Measurements from ENCODE around the gene IL1RN.

IL1RN gene

DNA sequence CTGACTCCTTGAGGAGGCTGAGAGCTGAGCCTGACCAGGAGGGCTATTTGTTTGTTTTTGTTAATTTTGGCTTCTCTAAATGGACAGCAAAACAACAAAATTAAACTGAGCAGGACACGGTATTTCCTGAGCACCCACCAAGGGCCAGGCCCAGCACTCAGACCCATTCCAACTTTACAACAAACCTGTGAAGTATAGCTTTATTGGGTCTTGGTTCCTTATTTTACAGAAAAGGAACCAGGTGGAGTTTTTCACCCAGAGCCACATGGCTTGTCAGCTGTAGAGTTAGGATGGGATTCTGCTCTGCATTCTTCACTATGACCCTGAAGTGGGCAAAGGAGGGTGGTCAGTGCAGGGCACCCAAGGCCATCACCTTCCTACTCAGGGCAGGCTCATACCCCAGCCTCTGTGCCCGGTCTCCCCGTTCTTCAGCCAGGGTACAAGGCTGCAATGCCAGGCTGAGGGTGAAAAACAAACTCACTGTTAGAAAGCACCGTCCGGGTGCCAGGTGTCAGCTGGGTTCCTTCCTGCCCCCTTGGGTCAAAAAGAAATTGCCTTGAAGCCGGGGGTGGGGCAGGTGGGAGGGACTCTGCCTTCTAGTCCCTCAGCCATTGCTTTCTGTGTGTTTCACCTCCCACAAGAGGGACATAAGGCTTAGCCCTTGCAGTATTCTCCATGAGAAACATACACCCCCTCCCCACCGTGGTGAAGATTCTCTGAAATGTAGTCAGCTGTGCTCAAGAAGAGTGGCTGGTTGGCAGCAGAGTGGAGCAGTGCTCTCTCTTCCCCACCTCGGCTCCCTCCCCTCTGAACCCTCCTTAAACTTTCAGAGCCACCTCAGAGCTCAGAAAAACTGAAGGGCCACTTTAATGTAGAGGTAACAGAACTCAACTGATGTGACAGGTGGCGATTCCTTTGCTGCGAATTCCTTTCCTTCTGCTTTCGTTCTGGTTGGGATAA, 48.6 kb downstream of the IL1RN start:
- peak; percentile 41 for DNase-seq

DNA sequence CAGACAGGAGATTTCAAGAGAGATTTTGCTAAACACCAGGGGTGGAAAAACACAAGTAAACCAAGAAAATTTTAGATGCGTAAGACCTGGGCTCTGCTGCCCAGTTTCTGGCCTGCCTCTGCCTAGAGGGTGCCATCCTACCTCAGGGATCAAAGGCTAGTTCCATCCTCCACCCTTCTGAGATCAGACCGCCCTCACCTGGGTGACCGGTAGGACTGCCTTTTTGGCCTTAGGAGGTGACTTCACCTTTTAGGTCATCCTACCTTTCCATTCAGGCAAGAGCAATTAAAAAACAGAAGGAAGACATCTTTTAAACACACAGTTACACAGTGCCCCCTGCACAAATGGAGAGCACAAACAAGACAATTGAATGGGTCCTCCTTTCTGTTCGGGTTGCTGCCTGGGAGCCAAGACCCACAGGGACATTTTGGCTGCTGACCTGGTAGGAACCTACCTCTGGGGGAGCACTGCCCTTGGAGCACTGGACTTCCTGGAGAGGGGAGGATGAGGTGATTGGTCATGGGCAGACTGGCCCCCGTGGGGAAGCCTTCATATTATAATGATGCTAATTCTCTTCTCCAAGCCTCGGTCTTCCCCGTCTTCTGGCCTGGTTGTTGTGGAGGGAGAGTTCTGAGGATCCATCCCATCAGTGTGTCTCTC, 49.4 kb downstream of the IL1RN start:
- no peak for DNase-seq

DNA sequence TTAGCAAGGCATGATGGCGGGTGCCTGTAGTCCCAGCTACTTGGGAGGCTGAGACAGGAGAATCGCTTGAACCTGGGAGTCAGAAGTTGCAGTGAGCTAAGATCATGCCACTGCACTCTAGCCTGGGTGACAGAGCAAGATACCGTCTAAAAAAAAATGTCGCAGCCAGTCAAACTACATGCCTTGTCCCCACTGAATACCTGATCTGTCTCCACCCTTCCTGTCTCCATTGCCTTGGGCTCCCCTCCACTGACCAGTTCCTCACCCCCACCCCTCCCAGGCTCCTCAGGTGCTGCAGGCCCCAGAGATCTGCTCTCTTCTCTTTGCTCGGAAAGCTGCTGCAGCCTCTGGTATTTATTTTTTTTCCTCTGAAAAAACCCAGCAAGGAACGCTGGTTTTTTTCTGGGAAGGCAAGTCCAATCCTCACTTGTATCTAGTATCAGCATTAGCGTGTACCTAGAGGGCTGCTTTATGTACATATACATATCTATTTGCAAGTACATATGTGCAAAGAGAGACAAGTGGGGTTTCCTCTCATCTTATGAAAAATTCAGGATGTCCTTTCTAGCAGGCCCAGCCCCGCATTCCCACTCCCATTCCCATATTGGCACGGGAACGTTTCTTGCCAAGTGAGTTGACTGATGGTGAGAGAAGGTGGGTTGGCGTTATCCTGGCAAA, 50.8 kb downstream of the IL1RN start:
- no peak for DNase-seq

DNA sequence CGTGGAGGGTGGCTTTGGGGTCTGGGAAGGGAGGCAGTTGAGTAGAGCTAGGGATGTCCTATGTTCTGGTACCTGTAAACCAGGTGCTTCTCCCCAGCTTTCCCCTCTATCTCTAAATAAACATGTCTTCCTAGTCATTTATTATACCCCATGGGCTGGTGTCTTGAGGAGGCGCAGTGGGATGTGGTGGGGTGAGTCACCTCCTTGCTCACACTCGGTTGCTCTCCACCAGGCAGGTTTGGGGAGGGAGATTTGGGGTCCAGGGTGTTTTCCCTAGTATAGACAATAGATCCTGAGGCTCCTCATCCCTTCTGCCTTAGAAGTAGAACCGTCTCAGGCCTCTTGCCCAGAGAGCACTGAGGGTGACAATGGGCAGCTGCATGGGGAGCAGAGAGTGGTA, 51.5 kb downstream of the IL1RN start:
- DNase-seq, result peak; percentile 43

DNA sequence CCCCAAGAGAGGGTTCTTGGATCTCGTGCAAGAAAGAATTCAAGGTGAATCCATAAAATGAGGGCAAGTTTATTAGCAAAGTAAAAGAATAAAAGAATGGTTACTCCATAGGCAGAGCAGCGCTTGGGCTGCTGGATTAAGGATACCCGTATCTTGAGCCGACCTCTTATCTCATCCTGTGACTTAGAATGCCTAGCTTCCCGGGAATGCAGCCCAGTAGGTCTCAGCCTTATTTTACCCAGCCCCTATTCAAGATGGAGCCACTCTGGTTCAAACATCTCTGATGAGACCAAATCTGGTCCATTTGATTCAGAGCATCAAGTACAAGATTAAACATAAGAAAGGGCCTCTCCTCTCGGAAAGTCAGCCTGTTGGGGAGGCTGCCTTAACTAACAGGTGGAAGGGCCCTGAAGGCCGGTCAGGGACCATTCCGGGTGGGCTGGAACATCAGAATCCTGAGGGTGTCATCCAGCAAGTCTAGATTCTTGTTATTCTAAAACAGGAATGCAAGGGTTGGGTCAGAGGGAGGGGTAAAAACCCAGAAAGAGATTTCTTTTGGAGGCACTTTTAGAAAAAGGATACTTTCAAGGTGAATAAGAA, 52.1 kb downstream of the IL1RN start:
- DNase-seq, result no peak

DNA sequence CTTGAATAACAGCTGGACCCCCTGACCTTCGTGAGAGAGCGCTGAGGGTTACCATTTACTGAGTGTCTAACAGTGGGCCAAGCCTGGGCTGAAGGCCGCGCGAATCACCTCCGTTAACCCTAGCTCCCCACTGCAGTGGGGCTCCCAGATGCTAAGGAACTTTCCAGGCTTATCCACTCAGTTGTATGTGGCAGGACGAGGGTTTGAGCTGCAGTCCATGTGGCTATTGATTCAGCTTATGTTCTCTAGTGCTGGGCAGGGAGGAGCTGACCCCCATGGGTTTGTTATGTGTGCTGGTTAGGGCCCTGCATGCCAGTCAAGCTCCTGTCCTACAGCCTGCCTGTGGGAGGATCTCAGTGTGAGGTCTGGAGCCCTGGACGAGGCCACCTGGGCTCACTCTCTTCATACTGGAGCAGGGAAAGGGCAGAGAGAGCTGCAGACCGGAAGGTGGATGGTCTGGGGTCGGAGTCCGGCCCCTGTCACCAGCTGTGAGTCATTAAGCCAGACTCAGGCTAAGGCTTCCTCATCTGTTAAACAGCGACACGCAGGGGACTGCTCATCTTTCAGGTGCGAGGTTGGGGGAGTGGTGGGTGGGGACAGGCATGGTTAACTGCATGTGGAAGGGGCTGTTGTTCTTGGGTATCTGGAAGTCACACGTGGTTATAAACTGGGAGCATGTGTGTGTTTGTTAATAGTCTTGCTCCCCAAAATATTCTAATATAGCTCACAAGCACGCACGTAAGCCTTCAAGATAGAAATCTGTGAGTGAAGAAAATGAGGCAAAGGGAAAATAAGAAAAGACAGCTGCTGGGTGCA, 52.9 kb downstream of the IL1RN start:
- no peak for DNase-seq

DNA sequence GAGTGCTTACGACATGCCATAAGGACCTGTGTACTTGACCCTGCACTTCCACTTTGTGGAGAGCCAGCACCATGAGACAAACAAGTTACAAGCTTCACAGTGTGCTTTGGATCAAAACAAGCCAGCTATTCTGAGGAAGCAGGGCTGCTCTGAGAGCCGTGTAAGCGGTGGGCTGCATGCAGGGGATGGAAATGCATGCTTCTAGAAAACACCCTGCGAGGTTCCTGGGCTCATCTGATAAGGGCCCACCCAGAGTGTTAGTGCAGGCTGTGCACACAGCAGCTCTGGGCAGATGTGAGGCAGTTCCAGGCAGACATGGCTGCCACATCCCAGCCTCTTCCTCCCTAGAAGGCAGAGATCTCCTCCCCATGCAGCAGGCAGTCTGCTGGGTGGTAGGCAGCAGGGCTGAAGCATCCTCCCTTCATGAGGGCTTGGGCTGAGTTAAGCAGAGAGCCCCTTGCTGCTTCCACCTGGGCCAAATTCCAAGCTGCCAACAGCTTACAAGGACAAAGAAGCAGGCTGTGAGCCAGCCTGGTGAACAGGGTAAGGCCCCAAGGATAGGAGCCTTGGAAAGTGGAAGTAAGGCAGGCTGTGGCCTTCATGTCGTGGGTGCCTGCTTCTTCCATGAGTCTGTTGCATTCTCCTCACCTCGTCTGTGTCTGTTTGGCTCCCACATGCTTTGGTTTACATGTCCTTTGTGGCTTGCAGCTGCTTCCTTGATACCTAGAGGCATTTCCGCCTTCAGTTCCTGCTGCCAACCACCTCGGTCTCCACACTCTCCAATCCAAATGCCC, 54.1 kb downstream of the IL1RN start:
- no peak for DNase-seq

DNA sequence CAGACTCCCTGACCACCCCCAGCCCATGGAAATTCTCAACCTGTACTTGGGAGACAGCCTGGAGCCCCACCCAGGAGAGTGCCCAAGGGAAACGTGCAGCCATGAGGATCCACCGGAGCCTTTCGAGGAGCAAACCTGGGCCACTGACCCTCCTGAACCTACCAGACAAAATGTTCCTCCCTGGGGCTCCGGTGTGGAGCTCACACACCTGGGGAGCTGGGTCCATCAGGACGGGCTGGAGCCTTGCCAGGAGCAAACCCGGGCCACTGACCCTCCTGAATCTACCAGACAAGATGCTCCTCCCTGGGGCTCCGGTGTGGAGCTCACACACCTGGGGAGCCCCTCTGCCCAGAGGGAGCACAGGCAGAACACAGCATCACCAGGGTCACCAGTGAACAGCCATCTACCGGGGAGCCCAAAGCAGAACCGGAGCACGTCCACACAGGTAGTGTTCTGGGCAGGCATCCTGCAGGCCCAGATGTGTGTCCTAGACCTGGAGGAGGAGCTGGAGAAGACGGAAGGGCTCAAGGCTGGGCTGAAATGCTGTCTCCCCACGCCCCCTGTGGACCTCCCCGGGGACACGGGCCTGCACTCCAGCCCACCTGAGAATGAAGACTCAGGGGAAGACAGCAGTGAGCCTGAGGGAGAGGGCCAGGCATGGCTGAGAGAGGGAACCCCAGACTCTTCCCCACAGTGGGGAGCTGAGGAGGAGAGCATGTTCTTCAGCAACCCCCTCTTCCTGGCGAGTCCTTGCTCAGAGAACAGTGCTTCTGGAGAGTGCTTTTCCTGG, 55.3 kb downstream of the IL1RN start:
- DNase-seq, result no peak

DNA sequence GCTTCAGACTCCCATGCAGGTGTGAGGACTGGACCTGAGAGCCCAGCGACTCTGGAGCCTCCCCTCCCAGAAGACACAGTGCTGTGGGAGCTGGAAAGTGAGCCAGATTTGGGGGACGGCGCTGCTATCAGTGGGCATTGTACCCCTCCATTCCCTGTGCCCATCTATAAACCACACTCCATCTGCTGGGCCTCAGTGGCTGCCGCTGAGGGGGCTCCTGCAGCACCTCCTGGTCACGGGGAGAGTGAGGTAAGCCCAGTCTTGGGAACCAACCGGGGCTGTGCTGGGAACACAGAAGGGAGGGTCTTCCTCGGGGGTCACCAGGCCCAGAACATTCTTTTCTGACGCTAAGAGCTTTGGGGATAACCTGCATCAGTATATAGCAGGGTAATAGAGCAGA, 55.9 kb downstream of the IL1RN start:
- DNase-seq, result no peak

Data from CD4-positive, alpha-beta T cell treated with Interleukin-4 for 4 hours (primary cell).